SKM-1 (cell line): ENCODE data around the gene ATP11A.
A peak's percentile ranks its signal among the peaks of the same experiment; 100 is the strongest.
"Not testable (repeated sequence)": the region's sequence is repeated elsewhere in the genome, so short reads cannot be mapped to it uniquely, and the experiment has no call there.

ENCODE experiments used
- DNase-seq: peaks from one replicate; lab custom pipeline; 2025; ENCODE audit not compliant: unreplicated experiment; lab: John Stamatoyannopoulos, UW

ATP11A gene

DNA sequence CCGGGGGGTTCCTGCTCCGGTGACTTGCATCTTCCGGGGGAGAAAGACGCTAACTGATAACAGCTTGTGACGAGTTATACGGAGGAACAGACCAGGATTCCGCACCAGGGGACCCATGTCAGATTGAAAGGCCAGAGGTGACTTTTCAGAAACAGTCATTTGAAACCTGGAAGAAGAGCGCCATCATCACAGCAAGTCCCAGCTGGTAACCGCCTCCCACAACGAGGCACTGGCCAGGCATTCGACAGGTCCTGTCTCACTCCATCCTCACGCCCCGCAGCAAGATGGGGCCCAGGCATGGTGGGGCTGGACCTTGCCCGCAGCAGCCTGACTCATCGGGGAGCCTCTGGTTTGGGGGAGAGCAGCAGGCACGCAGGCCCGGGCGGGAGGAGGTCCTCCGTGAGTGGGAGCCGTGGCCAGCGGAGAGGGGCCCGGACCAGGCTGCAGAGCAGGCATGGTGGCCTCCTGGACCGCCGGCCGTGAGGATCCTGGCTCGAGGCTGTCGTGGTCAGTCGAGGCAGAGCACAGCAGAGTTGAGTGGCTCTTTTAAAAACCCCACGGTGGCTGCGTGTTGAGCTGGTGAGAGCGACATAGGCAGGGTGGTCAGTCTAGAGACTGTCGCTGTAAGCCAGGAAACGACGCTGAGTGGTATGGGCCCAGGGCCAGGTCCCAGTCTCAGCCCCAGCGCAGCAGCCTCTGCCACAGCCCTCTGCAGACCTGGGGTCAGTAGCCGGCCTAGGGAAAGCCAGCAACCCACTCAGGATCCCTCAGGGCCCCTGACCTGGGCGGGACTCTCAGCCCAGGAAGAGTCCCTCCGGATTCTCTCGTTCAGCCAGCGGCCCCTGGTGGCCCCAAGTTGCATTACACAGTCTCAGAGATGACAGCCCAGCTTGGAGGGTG, 184.3 kb downstream of the ATP11A start:
- DNase-seq: peak; percentile 24

DNA sequence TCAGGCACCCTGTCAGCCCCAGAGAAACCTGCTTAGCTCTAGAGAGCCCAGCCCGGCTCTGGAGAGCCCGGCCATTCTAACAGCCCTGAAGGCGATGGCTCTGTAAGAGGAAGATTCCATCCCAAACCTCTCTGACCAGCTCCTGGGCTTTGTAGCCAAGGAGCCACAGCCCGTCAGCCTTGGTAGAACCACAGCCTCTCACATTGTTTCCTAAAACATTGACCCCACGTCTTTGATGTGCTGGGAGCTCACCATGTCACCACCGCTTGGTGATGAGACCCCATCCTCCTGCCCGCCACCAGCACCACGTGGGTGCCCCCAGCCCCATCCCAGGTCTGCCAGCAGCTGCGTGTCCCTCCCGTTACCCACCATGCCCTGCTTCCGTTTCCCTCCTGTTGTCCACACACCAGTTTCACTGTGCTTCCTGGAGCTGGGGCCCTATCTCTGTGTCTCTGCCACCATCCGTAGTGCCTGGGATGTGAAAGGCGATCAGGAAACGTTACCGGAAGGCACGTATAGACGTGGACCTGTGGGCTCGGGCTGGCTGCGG, 185.0 kb downstream of the ATP11A start:
- no peak for DNase-seq

DNA sequence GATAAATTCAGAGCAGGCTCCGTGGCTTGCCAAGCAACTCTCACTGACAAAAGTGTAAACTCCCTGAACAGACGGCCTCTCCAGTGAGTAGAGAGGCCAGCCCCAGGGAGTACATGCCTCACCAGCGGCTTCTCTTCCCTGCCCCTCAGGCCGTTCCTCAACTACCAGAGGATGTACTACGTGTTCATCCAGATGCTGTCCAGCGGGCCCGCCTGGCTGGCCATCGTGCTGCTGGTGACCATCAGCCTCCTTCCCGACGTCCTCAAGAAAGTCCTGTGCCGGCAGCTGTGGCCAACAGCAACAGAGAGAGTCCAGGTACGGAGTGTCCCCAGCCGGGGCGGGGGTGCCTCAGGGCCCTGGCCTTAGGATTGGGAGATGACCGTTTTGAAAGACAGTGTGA, 185.8 kb downstream of the ATP11A start:
- DNase-seq: no peak

DNA sequence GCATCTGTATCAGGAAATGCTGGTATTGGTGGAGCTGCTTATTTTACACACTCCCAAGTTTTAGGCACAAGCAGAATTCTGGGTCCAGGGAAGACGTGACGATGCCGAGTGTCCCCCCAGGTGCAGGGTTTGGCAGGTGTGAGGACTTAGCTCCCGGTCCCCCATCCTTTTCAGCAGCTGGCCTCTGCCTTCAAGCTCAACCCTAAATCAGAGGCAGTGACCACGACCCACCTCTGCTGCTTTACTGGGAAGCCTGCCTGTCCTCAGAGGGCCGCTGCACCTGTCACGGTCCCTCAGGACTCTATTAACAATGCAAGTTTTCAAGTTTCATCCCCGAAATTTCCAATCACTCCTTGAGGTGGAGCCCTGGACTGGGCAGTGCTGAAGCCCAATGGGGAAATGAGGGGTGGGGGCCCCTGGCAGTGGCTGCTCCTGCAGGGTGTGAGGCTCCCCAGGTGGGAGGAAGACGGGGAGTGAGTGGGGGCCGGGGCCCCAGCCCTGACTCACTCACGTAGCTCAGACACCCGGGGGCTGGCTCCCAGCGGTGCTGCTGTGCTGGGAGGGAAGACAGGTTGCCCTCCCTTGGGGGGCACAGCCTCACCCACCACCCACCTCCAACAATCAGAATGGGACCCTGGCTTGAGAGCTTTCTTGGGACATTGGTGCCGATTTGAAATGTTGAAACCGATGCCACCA, 186.6 kb downstream of the ATP11A start:
- DNase-seq: no peak

DNA sequence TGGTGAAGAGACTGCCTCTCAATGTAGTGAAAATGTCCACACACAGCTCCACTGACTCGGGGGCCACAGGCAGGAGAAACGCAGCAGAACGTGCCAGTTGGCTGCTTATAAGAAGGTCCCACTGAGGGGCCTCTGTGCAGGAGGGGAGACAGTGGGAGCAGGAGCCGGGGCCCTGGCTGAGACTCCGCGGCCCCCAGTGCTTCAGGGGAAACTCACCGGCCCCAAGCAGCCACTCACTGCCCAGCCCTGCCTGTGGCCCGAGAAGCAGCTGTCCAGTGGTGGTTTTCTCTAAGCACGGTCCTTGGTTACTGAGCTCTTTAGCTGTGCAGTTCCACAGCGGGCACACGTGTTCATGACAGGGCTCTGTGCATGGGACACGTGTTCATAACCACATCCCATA, 187.2 kb downstream of the ATP11A start:
- no peak for DNase-seq

DNA sequence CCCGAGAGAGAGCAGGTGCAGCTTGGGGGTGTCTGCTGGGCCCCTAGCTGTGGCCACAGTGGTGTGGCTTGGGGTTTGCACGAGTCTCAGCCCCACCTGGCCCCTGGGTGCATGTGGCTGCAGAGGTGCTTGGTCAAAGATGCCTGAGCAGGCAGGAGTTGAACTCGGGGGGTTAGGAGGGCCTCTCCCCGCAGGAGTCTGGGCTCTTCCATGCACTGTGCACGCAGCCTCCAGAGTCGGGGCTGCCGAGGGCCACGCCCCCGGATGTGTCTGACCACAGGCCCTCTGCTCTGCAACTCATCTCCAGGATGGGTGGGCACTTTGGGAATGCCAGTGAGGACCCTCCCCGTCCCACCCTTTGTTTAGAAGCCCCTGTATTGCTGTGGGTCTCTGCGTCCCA, 187.7 kb downstream of the ATP11A start:
- DNase-seq: no peak

DNA sequence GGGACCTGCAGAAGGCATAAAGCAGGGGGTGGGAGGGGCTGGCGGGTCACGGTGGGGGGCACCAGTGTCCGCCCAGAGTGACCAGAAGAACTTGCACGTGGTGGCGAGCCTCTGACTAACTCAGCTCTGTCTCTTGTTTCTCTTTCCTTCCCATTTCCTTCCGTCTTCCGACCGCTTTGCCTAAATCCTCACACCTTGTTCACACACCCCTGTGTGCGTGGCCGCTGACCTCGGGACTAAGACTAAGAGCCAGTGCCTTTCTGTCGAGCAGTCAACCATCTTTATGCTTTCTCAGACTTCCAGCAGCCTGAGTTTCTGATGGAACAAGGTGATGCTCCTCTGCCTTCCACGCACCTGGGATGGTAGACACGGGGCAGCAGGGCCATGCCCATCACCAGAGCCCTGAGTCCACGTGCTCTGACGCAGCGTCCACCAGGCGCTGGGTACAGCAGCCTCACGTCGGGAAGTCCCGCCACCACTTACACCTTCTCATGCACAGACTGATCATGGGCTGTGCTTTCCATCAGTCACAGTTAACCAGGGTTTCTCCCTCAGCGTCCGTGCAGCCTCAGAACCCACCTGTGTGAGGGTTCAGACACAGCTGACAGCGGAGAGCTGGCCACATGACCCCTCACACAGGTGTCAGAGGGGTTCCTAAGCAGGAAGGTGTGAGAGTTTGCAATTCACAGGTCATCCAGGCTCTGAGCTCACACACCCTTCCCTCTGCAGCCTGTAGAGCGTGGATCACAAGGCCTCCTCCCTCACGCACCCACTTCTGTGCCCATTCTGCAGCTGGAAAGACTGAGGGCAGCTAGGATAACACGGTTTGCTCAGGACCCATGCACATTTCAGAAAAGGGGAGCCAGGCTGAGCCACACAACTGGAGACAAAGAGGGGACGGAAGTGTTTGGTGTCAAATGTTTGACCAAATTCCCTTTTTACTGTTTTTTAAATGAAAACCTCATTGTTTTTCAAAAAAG, 188.4 kb downstream of the ATP11A start:
- no peak for DNase-seq

DNA sequence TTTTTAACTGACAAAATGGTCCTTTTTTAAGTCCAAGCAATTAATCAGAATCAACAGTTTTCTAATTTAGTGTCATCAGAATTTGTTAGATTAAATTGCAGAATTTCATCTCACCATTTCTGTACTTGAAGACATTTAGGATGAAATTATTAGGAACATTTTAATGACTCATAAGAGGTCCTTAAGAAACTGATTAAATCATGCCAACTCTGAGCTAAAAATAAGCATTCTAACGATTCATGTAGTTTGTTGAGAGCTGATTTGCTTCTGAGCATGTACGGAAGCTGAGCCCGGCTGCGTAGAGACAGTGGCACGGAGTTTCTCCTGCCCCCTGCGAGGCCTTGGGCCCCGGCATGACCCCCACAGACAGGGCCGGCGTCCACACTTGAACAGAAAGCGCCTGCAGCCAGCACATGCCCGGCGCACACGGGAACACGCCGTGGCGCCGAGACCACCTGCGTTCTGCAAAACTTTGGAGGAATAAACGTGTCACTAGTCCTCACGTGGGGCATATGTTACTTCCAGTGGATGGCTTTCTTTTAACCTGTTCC, 189.5 kb downstream of the ATP11A start:
- DNase-seq: no peak

DNA sequence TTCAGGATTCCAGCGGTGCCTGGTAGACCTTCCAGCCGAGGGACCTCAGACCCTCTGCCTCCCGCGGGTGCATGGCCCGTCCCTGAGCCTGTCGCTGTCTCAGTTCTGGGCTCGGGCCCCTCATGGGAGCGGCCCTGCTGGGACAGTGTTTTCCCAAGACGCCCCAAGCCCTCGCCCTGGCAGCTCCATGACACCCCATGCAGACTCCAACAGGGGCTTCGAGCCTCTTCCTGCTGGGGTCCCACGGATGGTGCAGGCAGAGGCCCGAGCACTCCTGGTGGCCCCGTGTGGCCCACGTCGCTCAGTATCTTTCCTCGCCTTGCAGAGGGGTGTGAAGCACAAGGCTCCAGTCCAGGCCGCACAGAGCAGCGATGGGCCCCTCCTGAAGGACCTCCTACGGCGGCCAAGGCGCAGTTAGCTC, 190.4 kb downstream of the ATP11A start:
- DNase-seq: no peak

DNA sequence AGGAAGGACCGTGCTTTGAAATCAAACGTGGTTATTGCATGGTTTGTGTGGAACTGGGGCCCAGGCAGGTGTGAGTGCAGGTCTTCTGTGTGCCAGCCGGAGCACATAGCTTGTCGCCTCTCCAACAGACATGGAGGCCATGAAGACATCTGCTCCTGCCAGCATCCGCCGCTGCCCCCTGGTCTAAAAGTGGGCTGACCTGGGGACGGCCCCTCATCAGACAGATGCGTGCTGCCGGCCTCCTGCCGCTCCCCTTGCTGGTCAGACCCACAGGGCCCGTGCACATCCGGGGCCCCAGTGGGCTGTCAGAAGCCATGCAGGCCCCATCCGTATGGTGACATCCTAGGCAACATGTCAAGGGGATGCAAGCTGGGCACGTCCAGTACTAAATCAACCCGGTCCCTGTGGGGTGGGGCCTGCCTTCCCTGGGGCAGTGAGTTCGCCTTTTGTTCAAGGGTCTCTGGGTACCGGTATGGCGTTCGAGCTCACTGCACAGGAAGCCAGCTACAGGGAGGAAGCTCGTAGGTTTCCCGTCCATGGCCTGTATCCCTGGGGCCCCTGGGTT, 191.2 kb downstream of the ATP11A start:
- DNase-seq: no peak

DNA sequence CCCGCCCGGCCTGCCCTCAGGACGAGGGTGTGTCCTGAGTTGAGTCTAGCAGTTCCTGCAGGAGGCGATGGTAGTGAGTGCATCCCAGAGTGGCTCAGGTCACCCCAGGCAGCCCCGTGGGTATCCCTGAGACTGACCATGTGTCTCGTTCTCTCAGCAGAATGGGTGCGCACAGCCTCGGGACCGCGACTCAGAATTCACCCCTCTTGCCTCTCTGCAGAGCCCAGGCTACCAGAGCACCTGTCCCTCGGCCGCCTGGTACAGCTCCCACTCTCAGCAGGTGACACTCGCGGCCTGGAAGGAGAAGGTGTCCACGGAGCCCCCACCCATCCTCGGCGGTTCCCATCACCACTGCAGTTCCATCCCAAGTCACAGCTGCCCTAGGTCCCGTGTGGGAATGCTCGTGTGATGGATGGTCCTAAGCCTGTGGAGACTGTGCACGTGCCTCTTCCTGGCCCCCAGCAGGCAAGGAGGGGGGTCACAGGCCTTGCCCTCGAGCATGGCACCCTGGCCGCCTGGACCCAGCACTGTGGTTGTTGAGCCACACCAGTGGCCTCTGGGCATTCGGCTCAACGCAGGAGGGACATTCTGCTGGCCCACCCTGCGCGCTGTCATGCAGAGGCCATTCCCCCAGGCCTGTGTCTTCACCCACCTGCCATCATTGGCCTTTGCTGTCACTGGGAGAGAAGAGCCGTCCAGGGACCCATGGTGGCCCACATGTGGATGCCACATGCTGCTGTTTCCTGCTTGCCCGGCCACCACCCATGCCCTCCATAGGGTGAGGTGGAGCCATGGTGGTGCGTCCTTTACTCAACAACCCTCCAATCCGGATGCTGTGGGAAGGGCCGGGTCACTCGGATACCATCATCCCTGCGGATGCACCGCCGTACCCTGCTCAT, 192.1 kb downstream of the ATP11A start:
- no peak for DNase-seq

DNA sequence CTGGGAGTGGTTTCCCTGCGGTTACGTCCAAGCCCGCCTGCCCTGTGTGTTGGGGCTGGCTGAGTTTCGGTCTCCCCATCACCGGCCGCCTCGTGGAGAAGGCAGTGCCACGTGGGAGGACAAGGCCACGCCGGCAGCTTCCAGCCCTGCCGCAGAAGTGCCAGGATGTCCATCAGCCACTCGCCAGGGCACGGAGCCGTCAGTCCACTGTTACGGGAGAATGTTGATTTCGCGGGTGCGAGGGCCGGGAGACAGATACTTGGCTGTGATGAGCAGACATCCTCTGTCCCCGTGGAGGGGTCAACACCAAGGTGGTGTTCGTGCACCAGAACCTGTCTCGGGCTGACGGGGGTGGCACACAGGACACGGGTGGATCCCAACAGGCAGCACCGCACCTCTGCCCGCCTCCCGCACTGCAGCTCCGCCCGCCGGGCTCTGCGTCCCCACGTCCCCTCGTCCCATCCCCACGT, 192.8 kb downstream of the ATP11A start:
- no peak for DNase-seq

DNA sequence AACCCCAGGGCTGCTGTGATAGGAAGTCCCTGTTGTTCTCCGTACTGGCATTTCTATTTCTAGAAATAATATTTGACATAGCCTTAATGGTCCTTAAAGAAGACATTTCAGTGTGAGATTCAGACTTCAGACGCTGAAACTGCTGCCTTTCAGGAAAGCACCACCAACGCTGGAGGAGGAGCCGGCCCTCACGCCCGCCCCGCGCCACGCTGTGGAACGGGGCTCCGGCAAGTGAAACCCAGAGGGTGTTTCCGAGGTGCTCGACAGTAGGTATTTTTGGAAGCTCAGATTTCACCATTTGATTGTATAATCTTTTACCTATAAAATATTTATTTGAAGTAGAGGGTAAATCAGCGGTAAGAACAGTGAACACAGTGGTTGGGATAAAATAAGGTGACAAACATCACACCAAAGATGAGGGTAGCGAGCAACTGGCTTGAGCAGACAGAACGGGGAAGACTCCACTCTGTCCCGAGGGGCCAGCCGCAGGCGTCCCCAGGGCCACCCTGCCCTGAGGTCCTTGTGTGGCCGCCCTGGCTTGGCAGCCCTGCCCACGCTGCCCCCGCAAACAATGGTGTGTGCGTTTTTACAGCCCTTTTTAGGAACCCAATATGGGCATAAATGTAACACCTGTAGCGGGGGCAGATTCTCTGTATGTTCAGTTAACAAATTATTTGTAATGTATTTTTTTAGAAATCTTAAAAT, 193.6 kb downstream of the ATP11A start:
- DNase-seq: no peak

DNA sequence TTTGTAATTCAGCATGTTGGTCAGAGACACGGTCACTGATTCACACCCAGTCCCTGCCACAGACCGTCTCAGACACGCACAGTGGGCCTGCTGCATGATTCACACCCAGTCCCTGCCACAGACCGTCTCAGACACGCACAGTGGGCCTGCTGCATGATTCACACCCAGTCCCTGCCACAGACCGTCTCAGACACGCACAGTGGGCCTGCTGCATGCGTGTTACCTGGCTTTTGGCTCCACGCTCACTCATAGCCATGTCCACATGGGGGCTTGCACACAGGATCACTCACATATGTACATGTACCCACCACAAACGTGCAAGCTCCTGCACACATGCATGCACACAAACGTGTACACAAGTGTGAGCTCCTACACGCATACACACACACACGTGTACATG, 194.9 kb downstream of the ATP11A start:
- DNase-seq: not testable (repeated sequence)

DNA sequence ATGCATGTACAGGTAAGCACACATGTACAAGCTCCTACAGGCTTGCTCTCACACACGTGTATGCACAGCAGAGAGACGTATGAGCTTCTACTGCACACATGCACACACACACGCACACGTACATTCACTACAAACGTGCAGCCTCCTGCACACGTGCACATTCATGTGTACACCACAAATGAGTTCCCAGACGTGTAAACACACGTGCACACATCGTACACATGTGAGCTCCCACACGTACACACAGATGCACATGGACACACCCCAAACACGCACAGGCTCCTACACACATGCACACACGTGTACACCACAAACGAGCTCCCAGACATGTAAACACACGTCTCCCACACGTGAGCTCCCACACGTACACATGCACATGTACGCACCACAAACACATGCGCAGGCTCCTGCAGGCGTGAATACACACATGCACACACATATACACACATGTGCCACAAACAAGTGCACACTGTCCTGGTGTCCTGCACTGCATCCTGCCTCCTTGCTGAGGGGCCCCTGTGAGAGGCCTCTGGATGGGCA, 195.5 kb downstream of the ATP11A start:
- DNase-seq: no peak

DNA sequence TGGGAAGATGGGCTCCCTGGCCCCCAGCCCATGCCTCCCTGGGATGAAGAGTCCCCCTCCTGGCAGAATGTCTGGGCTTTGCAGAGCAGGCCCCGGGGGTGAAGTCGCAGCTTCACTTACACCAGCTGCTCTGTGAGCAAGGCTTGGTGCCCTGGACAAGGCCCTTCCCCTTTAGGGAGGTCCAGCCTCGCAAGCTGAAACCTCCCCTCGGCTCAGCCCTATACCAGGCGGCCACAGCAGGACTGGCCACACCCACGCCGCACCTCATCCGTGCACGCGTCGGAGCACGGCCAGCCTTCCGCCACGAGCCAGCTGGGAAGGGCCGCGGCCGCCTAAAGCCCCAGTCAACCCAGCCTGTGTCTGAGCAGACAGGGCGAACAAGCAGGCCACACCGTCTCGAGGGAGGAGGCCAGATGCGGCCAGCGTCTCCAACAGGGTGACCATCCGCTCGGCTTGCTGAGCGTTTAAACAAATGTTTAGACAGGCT, 196.0 kb downstream of the ATP11A start:
- DNase-seq: no peak

DNA sequence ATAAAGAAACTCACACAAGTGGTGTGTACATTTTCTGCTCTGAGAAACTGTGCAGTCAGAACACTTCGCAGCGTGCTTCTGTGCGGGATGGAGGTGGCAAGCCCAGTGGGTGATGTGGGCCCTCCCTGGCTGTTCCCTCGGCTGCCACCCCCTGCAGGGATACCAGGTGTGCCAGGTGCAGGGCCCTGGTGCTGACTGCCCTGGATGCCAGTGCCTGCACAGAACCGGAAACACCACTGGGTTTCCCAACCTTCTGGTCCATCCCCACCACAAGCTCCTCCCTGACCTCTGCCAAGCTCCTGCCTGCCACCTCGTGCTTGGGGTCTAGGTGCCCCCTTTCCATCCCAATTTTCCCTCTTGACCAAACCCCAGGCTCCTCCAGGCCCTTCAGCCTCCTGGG, 197.3 kb downstream of the ATP11A start:
- DNase-seq: no peak

DNA sequence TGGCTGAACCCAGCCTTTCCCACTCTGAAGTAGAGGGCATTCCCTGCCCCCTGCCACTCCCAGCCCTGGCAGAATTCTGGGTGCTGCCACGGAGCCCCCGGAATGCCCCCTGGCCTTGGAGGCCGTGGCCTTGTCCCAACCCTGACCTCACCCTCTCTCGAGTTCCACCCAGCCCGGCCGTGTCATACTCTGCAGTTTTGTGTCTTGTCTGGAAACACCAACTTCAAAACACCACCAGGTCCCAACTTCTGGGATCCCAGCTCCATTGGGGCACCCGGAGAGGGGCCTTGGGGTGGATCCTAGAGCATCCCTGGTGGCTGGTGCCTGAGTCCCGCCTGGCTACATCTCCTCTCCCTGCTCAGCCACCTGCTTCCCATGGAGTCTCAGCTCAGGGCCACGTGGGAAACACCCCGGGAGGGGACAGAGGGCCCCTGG, 197.7 kb downstream of the ATP11A start:
- DNase-seq: no peak
